Activated CD4-positive, alpha-beta T cell treated with anti-CD3 and anti-CD28 coated beads, Interleukin-2, amount 50 U/mL, for 4 hours (primary cell): ENCODE results near the gene KDM4B.
"Not testable (repeated sequence)": the region's sequence is repeated elsewhere in the genome, so short reads cannot be mapped to it uniquely, and the experiment has no call there.

ENCODE experiments used
- DNase-seq, 2 experiments: peaks; one replicate each; pipeline ENCODE4 v3.0.0-alpha.2; 2020

KDM4B gene

GRCh38 chr19:4968462-4969291, at the start of gene KDM4B:
KDM4B (plus strand) TSS chr19:4969113; CDS start chr19:5032891, 63,778 bp downstream.
- DNase-seq, result peak; percentile 96 to 98

- DNase-seq, result no peak
Observed at GRCh38 chr19:4922530-4923275, 46.2 kb upstream of the KDM4B start.

- no peak for DNase-seq
Observed at GRCh38 chr19:4923276-4923747, 45.6 kb upstream of the KDM4B start.

GRCh38 chr19:4929186-4929585, 39.7 kb upstream of the KDM4B start:
- DNase-seq, result no peak

- DNase-seq, result no peak
Observed at GRCh38 chr19:4930664-4931063, 38.2 kb upstream of the KDM4B start.

- DNase-seq, result no peak
Observed at GRCh38 chr19:4932711-4933110, 36.2 kb upstream of the KDM4B start.

GRCh38 chr19:4933528-4933927, 35.4 kb upstream of the KDM4B start:
- no peak for DNase-seq

- DNase-seq, result no peak
Observed at GRCh38 chr19:4935444-4935843, 33.5 kb upstream of the KDM4B start.

- no peak for DNase-seq
Observed at GRCh38 chr19:4937060-4937459, 31.9 kb upstream of the KDM4B start.

- not testable (repeated sequence) for DNase-seq
Observed at GRCh38 chr19:4938461-4938860, 30.5 kb upstream of the KDM4B start.

- no peak for DNase-seq
Observed at GRCh38 chr19:4939466-4939865, 29.4 kb upstream of the KDM4B start.

GRCh38 chr19:4941638-4942169, 27.2 kb upstream of the KDM4B start:
- DNase-seq, result not testable (repeated sequence)

GRCh38 chr19:4950650-4951049, 18.3 kb upstream of the KDM4B start:
- DNase-seq, result not testable (repeated sequence)

- DNase-seq, result no peak
Observed at GRCh38 chr19:4951656-4952055, 17.3 kb upstream of the KDM4B start.

GRCh38 chr19:4952945-4953344, 16.0 kb upstream of the KDM4B start:
- DNase-seq, result no peak

GRCh38 chr19:4954320-4955149, 14.4 kb upstream of the KDM4B start:
- not testable (repeated sequence) for DNase-seq

GRCh38 chr19:4955274-4955673, 13.6 kb upstream of the KDM4B start:
- no peak for DNase-seq

- no peak for DNase-seq
Observed at GRCh38 chr19:4957981-4958380, 10.9 kb upstream of the KDM4B start.

- DNase-seq, result no peak
Observed at GRCh38 chr19:4962085-4962619, 6.8 kb upstream of the KDM4B start.

- no peak for DNase-seq
Observed at GRCh38 chr19:4965061-4965460, 3.9 kb upstream of the KDM4B start.

- DNase-seq, result no peak
Observed at GRCh38 chr19:4966591-4966990, 2.3 kb upstream of the KDM4B start.

GRCh38 chr19:4967738-4968461, 1.0 kb upstream of the KDM4B start:
- no peak for DNase-seq
